Muscle layer of duodenum (tissue), 2 donors: ENCODE results near the gene IRF2.

Source experiments
- H3K27ac ChIP-seq: one replicate; pipeline ENCODE4 v1.7.0; 2013; ENCODE audit warnings: mild to moderate bottlenecking, low read length
- H3K27me3 ChIP-seq: one replicate; pipeline ENCODE4 v1.7.0; 2013; ENCODE audit warnings: low read depth, mild to moderate bottlenecking, control low read depth, low read length
- H3K36me3 ChIP-seq, 2 donors: one replicate each; pipeline ENCODE4 v1.7.0; 2013; ENCODE audit warnings: low read length in 2 of 2, control low read depth in 1 of 2, mild to moderate bottlenecking in 1 of 2; ENCODE audit not compliant: insufficient read depth in 2 of 2, control insufficient read depth in 1 of 2
- H3K4me1 ChIP-seq, 2 donors: one replicate each; pipeline ENCODE4 v1.7.0; 2013; ENCODE audit warnings: low read length in 2 of 2, mild to moderate bottlenecking in 2 of 2, control low read depth in 1 of 2, moderate library complexity in 1 of 2; ENCODE audit not compliant: insufficient read depth in 2 of 2, control insufficient read depth in 1 of 2
- H3K4me3 ChIP-seq, 2 donors: one replicate each; pipeline ENCODE4 v1.7.0; 2013; ENCODE audit warnings: low read length in 2 of 2, low read depth in 1 of 2, mild to moderate bottlenecking in 1 of 2
- H3K9me3 ChIP-seq, 2 donors: one replicate each; pipeline ENCODE4 v1.7.0; 2013; ENCODE audit warnings: low read length in 2 of 2, control low read depth in 1 of 2, mild to moderate bottlenecking in 1 of 2; ENCODE audit not compliant: control insufficient read depth in 1 of 2
- donor health status: healthy.

IRF2 gene

GRCh38 chr4:184427687-184428086 lies 46.7 kb downstream of the IRF2 start:
- H3K36me3 ChIP-seq, result peaks cover 7 to 21% of the 10 kb centered on the region in 2 donors

GRCh38 chr4:184427093-184427492 lies 47.3 kb downstream of the IRF2 start:
- H3K9me3 ChIP-seq, result no peaks in the 10 kb centered on the region
- H3K36me3 ChIP-seq, result peaks cover 7 to 21% of the 10 kb centered on the region in 2 donors
- no peak overlapping the region for H3K27ac ChIP-seq
- H3K4me3 ChIP-seq, result no peak overlapping the region
- H3K4me1 ChIP-seq, result peaks cover 0 to 17% of the 10 kb centered on the region in 2 donors
- H3K27me3 ChIP-seq, result no peaks in the 10 kb centered on the region

More at GRCh38 chr4:184427687-184428086, 46.7 kb downstream of the IRF2 start:
- H3K4me1 ChIP-seq, result peaks cover 0 to 17% of the 10 kb centered on the region in 2 donors
- H3K27me3 ChIP-seq, result no peaks in the 10 kb centered on the region
- no peaks in the 10 kb centered on the region for H3K9me3 ChIP-seq
- no peak overlapping the region for H3K27ac ChIP-seq
- no peak overlapping the region for H3K4me3 ChIP-seq

DNA sequence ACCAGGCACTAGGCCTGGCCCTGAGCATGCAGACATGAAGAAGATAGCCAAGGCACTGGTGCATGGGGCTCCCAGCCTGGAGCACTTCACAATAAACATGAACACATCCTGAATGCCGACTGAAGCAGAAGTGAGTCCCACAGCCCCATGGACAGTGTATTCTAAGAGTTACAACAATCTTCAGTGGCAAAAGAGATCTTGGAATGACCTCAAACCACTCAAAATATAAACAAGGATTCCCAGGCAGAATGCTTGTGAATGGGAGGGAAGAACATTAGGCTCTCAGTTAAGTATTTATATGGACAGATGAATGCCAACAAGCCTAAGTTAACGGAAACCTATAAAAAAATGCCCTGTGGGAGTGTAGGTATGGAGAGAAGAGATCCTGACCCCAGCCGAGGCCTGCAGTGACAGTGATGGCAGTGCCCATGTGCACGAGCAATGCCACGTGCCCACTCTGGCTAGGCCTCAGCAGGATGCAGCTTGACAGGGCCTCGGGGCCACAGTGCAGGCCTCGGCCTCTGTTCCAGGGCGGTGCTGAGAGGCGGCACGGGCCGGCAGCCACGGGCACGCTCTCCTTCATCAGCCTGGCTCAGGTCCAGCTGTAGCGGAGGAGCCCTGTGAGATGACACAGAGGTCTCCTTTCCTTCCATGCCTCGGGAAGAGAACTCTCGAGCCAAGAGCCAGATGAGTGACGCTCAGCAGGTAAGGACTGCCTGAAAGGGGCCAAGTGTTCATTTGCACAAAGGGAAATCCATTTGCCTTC lies 49.2 kb downstream of the IRF2 start:
- peaks cover 0 to 15% of the 10 kb centered on the region in 2 donors for H3K4me1 ChIP-seq
- H3K27ac ChIP-seq, result peak overlapping the region; percentile 0
- no peak overlapping the region for H3K4me3 ChIP-seq
- H3K36me3 ChIP-seq, result peaks cover 7 to 21% of the 10 kb centered on the region in 2 donors
- no peaks in the 10 kb centered on the region for H3K9me3 ChIP-seq
- no peaks in the 10 kb centered on the region for H3K27me3 ChIP-seq

GRCh38 chr4:184424279-184424678 lies 50.1 kb downstream of the IRF2 start:
- Histone ChIP-seq H3K4me3 (no peak overlapping the region), H3K27me3 (no peaks in the 10 kb centered on the region), H3K9me3 (no peaks in the 10 kb centered on the region), H3K27ac (peak overlapping the region; percentile 0), H3K36me3 (peaks cover 9 to 21% of the 10 kb centered on the region in 2 donors), H3K4me1 (peaks cover 0 to 13% of the 10 kb centered on the region in 2 donors)

GRCh38 chr4:184423003-184423686 lies 51.2 kb downstream of the IRF2 start:
- Histone ChIP-seq H3K27me3 (no peaks in the 10 kb centered on the region), H3K9me3 (no peaks in the 10 kb centered on the region), H3K36me3 (peaks cover 21 to 29% of the 10 kb centered on the region in 2 donors), H3K4me3 (no peak overlapping the region), H3K27ac (no peak overlapping the region), H3K4me1 (peaks cover under 1 to 13% of the 10 kb centered on the region in 2 donors)

- Histone ChIP-seq H3K4me1 (peaks cover 8 to 20% of the 10 kb centered on the region in 2 donors), H3K27ac (no peak overlapping the region), H3K9me3 (no peaks in the 10 kb centered on the region), H3K27me3 (no peaks in the 10 kb centered on the region), H3K36me3 (peaks cover 25 to 30% of the 10 kb centered on the region in 2 donors), H3K4me3 (peak overlapping the region in 1 of 2 donors; percentile 16)
These were observed 52.0 kb downstream of the IRF2 start for GRCh38 chr4:184422378-184422777.

DNA sequence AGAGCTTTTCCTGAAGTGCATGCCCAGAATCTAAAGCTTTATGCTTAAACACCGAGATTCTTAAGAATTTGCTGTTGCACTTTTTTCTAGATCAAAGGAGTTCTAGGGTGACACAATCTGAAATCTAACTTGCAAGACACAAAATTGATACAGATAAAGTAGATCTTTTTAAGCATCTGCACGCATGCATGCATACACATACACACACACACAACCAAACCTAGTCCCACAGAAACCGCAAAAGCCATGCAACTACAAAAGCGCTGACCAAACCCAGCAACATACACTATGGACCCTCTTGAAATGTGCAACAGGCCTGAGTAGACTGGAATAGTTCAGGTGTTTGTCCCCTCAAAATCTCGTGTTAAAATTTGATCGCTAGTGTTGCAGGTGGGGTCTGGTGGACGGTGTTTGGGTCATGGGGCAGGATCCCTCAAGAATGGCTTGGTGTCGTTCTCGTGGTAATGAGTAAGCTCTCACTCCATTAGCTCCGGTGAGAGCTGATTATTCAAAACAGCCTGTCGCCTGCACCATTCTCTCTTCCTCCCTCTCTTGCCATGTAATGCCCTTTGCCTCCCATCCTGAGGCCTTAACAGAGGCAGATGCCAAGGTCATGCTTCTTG lies 52.7 kb downstream of the IRF2 start:
- Histone ChIP-seq H3K4me3 (no peak overlapping the region), H3K9me3 (no peaks in the 10 kb centered on the region), H3K27ac (peak overlapping the region; percentile 42), H3K4me1 (peaks cover 11 to 22% of the 10 kb centered on the region in 2 donors), H3K36me3 (peaks cover 18 to 24% of the 10 kb centered on the region in 2 donors), H3K27me3 (no peaks in the 10 kb centered on the region)

- peaks cover 18 to 20% of the 10 kb centered on the region in 2 donors for H3K36me3 ChIP-seq
- H3K4me1 ChIP-seq, result peaks cover 11 to 22% of the 10 kb centered on the region in 2 donors
- no peaks in the 10 kb centered on the region for H3K9me3 ChIP-seq
- H3K27me3 ChIP-seq, result no peaks in the 10 kb centered on the region
- H3K27ac ChIP-seq, result peak overlapping the region; percentile 42
- no peak overlapping the region for H3K4me3 ChIP-seq
These were observed 53.4 kb downstream of the IRF2 start for GRCh38 chr4:184420881-184421416.

DNA sequence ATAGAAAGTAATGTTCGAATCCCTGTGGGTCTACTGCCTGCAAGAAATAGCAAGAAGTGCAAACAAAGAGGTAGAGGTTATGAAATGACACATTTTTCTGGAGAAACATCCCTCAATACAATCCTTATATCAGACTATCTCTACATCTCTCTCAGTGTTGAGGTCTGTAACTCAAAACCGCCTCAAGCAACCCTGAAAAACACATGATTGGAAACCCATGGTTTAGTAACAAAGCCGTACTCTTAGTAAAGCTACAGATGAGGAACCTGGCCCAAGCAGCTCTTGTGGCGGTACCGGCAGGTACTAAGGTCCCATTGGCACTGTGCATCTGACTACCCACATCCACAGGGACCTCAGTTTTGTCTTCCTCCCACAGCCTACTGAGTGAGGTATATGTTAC lies 53.9 kb downstream of the IRF2 start:
- Histone ChIP-seq H3K27ac (no peak overlapping the region), H3K9me3 (no peaks in the 10 kb centered on the region), H3K4me3 (no peak overlapping the region), H3K4me1 (peaks cover 11 to 19% of the 10 kb centered on the region in 2 donors), H3K36me3 (peaks cover 20 to 21% of the 10 kb centered on the region in 2 donors), H3K27me3 (no peaks in the 10 kb centered on the region)

DNA sequence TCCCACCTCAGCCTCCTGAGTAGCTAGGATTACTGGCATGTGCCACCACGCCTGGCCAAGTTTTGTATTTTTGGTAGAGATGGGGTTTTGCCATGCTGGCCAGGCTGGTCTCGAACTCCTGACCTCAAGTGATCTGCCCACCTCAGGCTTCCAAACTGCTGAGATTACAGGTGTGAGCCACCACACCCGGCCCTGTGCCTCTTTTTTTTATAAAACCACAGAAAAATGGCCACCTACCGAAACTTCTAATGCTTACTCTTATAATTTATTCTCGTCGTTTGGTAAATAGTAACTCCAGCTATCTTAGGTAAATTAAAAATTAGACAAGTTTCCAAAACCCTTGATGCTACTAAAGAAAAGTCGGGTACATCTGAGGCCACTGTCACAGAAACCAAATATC lies 54.4 kb downstream of the IRF2 start:
- no peaks in the 10 kb centered on the region for H3K27me3 ChIP-seq
- no peaks in the 10 kb centered on the region for H3K9me3 ChIP-seq
- no peak overlapping the region for H3K27ac ChIP-seq
- peaks cover 11 to 14% of the 10 kb centered on the region in 2 donors for H3K4me1 ChIP-seq
- peaks cover 20 to 25% of the 10 kb centered on the region in 2 donors for H3K36me3 ChIP-seq
- H3K4me3 ChIP-seq, result no peak overlapping the region
